Right ventricle myocardium inferior (tissue), 1 donor: ENCODE data around the gene BCL2. TPM values are rescaled to one million over a fixed set of nuclear protein-coding genes. Genes with fewer than 3 reads are reported as not detected.

Experiments
- ATAC-seq: fragments of 200-7000 bp; cut with Tn5 transposase; one replicate; pipeline ENCODE4 v1.9.1; 2020; ENCODE audit warnings: mild to moderate bottlenecking, moderate library complexity
- DNase-seq: peaks from one replicate; pipeline ENCODE4 v3.0.0; 2021; ENCODE audit errors: missing footprints
- intact Hi-C: fragments of 100-400 bp; cut with DNase I; formaldehyde crosslinking; loops from one replicate; pipeline ENCODE4 v1.11.0; 2022
- total RNA-seq: library from RNA; stranded (reverse); fragmentation: NEBNext Ultra II Directional; extraction: Animal tissue kit (Norgen Biotek cat#: 25700); gene quantifications from one replicate; pipeline ENCODE4 v1.2.1, GENCODE V29; 2021
- donor health status: DM: no; HTN: yes; CAD: no; lungs with severe emphysema.

BCL2 gene
- total RNA-seq, 1 donor from 2014 or later = 7.4 TPM

GRCh38 chr18:63078471-63078870, 241.1 kb downstream of the BCL2 start:
- DNase-seq (no peak), ATAC-seq (no peak)
- intact Hi-C loops = no loop called here

GRCh38 chr18:63074981-63075404, 244.6 kb downstream of the BCL2 start:
- ATAC-seq (peak; percentile 96), DNase-seq (peak; percentile 91)
- intact Hi-C loops = no loop called here

- no peak for ATAC-seq
- no peak for DNase-seq
- intact Hi-C loops = no loop called here
Measured at GRCh38 chr18:63073481-63073880, 246.1 kb downstream of the BCL2 start.

Other genes with a start within 250 kb of the BCL2 start
- 32.3 TPM for gene KDSR, start 47.4 kb upstream of the BCL2 start, total RNA-seq
- 20.4 TPM for gene VPS4B, start 102.7 kb upstream of the BCL2 start, total RNA-seq
- gene SERPINB5, start 157.2 kb upstream of the BCL2 start, total RNA-seq = not detected
- not detected for gene SERPINB12, start 222.6 kb upstream of the BCL2 start, total RNA-seq